OCI-LY7 (cell line): ENCODE results near the gene MAEA.

Experiments
- EZH2phosphoT487 ChIP-seq: fragments of 200-600 bp; sonication (generic); IDR thresholded peaks from 2 replicates; pipeline ENCODE4 v1.6.1; 2018; ENCODE audit warnings: low read depth, borderline replicate concordance, mild to moderate bottlenecking, mixed run types, antibody characterized with exemption, low read length, moderate library complexity, mixed read lengths
- TF ChIP-seq, protein P1 (sequence below): fragments of 200-600 bp; sonication (generic); conservative IDR thresholded peaks from 2 replicates; pipeline ENCODE4 v1.5.1; 2014; ENCODE audit warnings: mild to moderate bottlenecking, antibody characterized with exemption, low read length, moderate library complexity, mixed read lengths

DNA sequence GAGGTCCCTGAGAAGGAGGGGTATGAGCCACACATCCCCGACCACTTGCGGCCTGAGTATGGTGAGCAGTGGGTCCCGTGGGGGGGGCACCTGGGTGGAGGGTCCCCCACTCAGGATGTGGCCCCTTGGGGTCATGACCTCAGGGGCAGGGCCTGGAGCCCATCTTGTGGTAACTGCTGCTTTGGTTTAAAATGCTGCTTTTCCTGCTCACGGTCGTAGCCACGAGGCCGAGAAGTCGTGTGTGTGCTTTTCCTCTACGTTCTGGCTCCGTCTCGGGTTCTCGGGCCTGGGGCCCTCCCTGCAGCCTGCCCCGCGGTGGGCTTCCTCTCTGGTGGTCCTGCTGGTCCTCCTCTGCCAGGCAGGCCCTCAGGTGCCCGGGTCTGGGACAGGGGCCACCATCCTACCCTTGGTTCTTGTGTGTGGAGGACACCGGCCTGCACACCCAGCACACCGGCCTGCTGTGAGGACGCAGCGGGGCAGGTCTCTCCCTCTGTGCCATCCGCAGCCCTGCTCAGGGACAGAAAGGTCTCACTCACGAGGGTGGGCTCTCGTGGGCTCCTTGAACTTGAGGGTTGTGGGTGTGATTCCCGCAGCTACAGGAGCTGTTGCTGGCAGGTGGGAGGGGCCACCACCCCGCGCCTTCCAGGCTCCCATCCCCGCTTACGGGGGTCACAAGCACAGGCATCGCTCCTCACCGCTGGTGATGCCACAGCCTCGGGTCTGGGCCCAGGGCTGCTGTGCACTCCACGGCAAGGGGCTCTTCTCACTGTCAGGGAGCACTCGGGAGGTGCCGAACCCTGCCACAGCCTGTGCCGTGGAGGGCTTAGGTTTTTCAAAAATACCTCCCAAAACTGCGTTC, 76.9 kb downstream of the MAEA start:
- TF ChIP-seq, protein P1, sequence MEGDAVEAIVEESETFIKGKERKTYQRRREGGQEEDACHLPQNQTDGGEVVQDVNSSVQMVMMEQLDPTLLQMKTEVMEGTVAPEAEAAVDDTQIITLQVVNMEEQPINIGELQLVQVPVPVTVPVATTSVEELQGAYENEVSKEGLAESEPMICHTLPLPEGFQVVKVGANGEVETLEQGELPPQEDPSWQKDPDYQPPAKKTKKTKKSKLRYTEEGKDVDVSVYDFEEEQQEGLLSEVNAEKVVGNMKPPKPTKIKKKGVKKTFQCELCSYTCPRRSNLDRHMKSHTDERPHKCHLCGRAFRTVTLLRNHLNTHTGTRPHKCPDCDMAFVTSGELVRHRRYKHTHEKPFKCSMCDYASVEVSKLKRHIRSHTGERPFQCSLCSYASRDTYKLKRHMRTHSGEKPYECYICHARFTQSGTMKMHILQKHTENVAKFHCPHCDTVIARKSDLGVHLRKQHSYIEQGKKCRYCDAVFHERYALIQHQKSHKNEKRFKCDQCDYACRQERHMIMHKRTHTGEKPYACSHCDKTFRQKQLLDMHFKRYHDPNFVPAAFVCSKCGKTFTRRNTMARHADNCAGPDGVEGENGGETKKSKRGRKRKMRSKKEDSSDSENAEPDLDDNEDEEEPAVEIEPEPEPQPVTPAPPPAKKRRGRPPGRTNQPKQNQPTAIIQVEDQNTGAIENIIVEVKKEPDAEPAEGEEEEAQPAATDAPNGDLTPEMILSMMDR = no peak
- TF ChIP-seq EZH2phosphoT487 = no peak
